ENCODE data around the gene SLCO3A1. TPM values are rescaled to one million over a fixed set of nuclear protein-coding genes. Genes with fewer than 3 reads are reported as not detected.

Gene SLCO3A1
- total RNA-seq, 2 experiments from 2014 or later, result 8.5 to 40.0 TPM

GRCh38 chr15:92124657-92125010 is 271.1 kb downstream of the SLCO3A1 start:
- H3K4me3 ChIP-seq (ENCODE audit: low read depth, low read length, poor library complexity, severe bottlenecking), result no peak overlapping the region
- H3K27ac ChIP-seq (ENCODE audit: low read depth, low read length, poor library complexity, severe bottlenecking), result no peak overlapping the region
- ChIA-PET CTCF (ENCODE audit: unreplicated experiment) (no interaction called here), POLR2A (no interaction called here)
- DNase-seq (ENCODE audit: low spot score), result no peak
- TF ChIP-seq CTCF (conservative IDR thresholded peaks at IDR 0.05; ENCODE audit: low read length) (no peak), EZH2phosphoT487 (IDR thresholded peaks at IDR 0.05; ENCODE audit: borderline replicate concordance, low read depth, low read length) (no peak)
- no peaks in the 10 kb centered on the region for H3K79me2 ChIP-seq (ENCODE audit: insufficient read depth, low read depth, low read length)
- H3K4me2 ChIP-seq (ENCODE audit: low read length), result no peak overlapping the region
- no peaks in the 10 kb centered on the region for H3K4me1 ChIP-seq (ENCODE audit: insufficient read depth, low read length, poor library complexity, severe bottlenecking)
- peaks cover 36% of the 10 kb centered on the region for H3K36me3 ChIP-seq (ENCODE audit: insufficient read depth, low read length)
- no peaks in the 10 kb centered on the region for H4K20me1 ChIP-seq (ENCODE audit: insufficient read depth, low read length)
- H3K9me2 ChIP-seq (ENCODE audit: insufficient read depth, low read length), result no peaks in the 10 kb centered on the region
- H2AFZ ChIP-seq (ENCODE audit: low read length), result no peak overlapping the region
- intact Hi-C loops (cut with micrococcal nuclease; ENCODE audit: unreplicated experiment), result no loop called here
- BruUV-seq (replicated peaks), result no TSS peak
- H3K9me3 ChIP-seq (ENCODE audit: low read length), result no peaks in the 10 kb centered on the region

GRCh38 chr15:92128788-92129187 is 275.3 kb downstream of the SLCO3A1 start:
- BruUV-seq (replicated peaks), result no TSS peak
- H3K9me2 ChIP-seq (ENCODE audit: insufficient read depth, low read length), result no peaks in the 10 kb centered on the region
- no peaks in the 10 kb centered on the region for H3K4me1 ChIP-seq (ENCODE audit: insufficient read depth, low read length, poor library complexity, severe bottlenecking)
- no peak overlapping the region for H3K27ac ChIP-seq (ENCODE audit: low read depth, low read length, poor library complexity, severe bottlenecking)
- H3K36me3 ChIP-seq (ENCODE audit: insufficient read depth, low read length), result peaks cover 33% of the 10 kb centered on the region; the same call in 1 of the 2 replicates
- H2AFZ ChIP-seq (ENCODE audit: low read length), result no peak overlapping the region
- no peaks in the 10 kb centered on the region for H3K9me3 ChIP-seq (ENCODE audit: low read length)
- H3K4me3 ChIP-seq (ENCODE audit: low read depth, low read length, poor library complexity, severe bottlenecking), result no peak overlapping the region
- intact Hi-C loops (cut with micrococcal nuclease; ENCODE audit: unreplicated experiment), result no loop called here
- H3K79me2 ChIP-seq (ENCODE audit: insufficient read depth, low read depth, low read length), result no peaks in the 10 kb centered on the region
- H4K20me1 ChIP-seq (ENCODE audit: insufficient read depth, low read length), result no peaks in the 10 kb centered on the region
- H3K4me2 ChIP-seq (ENCODE audit: low read length), result no peak overlapping the region
- DNase-seq (ENCODE audit: low spot score), result no peak
- ChIA-PET CTCF (ENCODE audit: unreplicated experiment) (no interaction called here), POLR2A (no interaction called here)
- TF ChIP-seq CTCF (conservative IDR thresholded peaks at IDR 0.05; ENCODE audit: low read length) (no peak), EZH2phosphoT487 (IDR thresholded peaks at IDR 0.05; ENCODE audit: borderline replicate concordance, low read depth, low read length) (no peak)

DNA sequence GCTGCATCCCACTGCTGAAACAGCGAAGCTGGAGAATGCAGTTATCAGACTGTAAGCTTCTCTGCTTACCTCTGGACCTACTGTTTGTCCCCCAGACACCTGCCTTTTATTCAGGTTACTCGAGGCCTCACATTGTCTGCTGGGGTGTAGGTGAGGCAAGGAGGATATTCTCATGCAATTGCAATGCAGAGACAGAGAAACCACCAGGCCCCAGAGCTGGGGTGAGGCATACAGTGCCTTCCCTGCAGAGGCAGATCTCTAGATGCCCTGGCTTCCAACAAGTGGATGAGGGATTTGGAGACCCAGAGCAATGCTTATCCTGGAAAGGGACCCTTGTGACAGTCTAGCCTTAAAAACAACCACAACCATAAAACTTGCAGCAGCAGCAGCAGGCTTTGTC is 276.7 kb downstream of the SLCO3A1 start:
- POLR2A ChIA-PET, result no interaction called here
- TF ChIP-seq CTCF (conservative IDR thresholded peaks at IDR 0.05; ENCODE audit: low read length) (no peak), EZH2phosphoT487 (IDR thresholded peaks at IDR 0.05; ENCODE audit: borderline replicate concordance, low read depth, low read length) (no peak)
- Histone ChIP-seq H3K4me2 (ENCODE audit: low read length) (no peak overlapping the region), H3K9me3 (ENCODE audit: low read length) (no peaks in the 10 kb centered on the region), H3K4me1 (ENCODE audit: insufficient read depth, low read length, poor library complexity, severe bottlenecking) (no peaks in the 10 kb centered on the region), H4K20me1 (ENCODE audit: insufficient read depth, low read length) (no peaks in the 10 kb centered on the region), H2AFZ (ENCODE audit: low read length) (no peak overlapping the region), H3K4me3 (ENCODE audit: low read depth, low read length, poor library complexity, severe bottlenecking) (no peak overlapping the region), H3K9me2 (ENCODE audit: insufficient read depth, low read length) (no peaks in the 10 kb centered on the region), H3K27ac (ENCODE audit: low read depth, low read length, poor library complexity, severe bottlenecking) (no peak overlapping the region), H3K36me3 (ENCODE audit: insufficient read depth, low read length) (peaks cover 33% of the 10 kb centered on the region; the same call in 1 of the 2 replicates), H3K79me2 (ENCODE audit: insufficient read depth, low read depth, low read length) (no peaks in the 10 kb centered on the region)
- intact Hi-C loops (cut with micrococcal nuclease; ENCODE audit: unreplicated experiment), result no loop called here
- no TSS peak for BruUV-seq (replicated peaks)
- DNase-seq (ENCODE audit: low spot score), result no peak
- CTCF ChIA-PET (ENCODE audit: unreplicated experiment), result no interaction called here
